Activated naive CD4-positive, alpha-beta T cell treated with anti-CD3 and anti-CD28 coated beads, Interleukin-2, amount 10 ng/mL, durations not matched to agents 7 days and 5 days (primary cell): ENCODE results near the gene IHH.

Source experiments
- CTCF ChIA-PET: fragments of 350-600 bp; sonication (Branson Sonifier 250); formaldehyde crosslinking; loops from one replicate; lab custom pipeline; 2021; ENCODE audit warnings: antibody characterized with exemption; lab: Charles Lee
- DNase-seq: peaks from one replicate; pipeline ENCODE4 v3.0.0-alpha.2; 2020
- H3K27ac Mint-ChIP-seq: one replicate; pipeline ENCODE4 v1.8.0; 2021; ENCODE audit warnings: mild to moderate bottlenecking, moderate library complexity, mixed read lengths
- H3K27me3 Mint-ChIP-seq: one replicate; pipeline ENCODE4 v1.8.0; 2021; ENCODE audit warnings: mild to moderate bottlenecking, mixed read lengths
- H3K36me3 Mint-ChIP-seq: one replicate; pipeline ENCODE4 v1.8.0; 2021; ENCODE audit warnings: mixed read lengths
- H3K4me1 Mint-ChIP-seq: one replicate; pipeline ENCODE4 v1.8.0; 2021; ENCODE audit warnings: mixed read lengths
- H3K4me3 Mint-ChIP-seq: one replicate; pipeline ENCODE4 v1.8.0; 2021; ENCODE audit warnings: mild to moderate bottlenecking, moderate library complexity, mixed read lengths
- H3K9me3 Mint-ChIP-seq: one replicate; pipeline ENCODE4 v1.8.0; 2021; ENCODE audit warnings: mixed read lengths

The IHH gene

DNA sequence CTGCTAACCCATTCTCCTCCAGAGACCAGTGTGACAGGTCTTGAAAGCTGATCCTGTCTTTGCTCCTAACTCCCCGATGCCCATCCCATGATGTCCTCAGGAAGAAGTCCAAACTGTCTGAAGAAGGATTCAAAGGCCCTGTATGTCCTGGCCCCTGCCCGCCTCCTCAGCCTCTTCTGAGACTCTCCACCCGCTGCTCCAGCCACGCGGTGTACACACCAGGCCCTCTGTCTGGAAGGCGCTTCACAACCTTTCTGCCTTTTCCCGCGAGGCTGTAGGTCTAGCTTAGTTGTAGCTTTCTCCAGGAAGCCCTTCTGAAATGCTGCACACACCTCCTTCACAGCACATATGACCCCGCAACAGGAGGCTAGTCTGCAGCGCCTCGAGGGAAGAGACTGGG lies 44.0 kb downstream of the IHH start:
- H3K4me3 Mint-ChIP-seq, result no peak overlapping the region
- no peaks in the 10 kb centered on the region for H3K9me3 Mint-ChIP-seq
- CTCF ChIA-PET, result no interaction called here
- H3K27ac Mint-ChIP-seq, result no peak overlapping the region
- H3K4me1 Mint-ChIP-seq, result no peaks in the 10 kb centered on the region
- H3K27me3 Mint-ChIP-seq, result peaks cover 52% of the 10 kb centered on the region
- no peak for DNase-seq
- no peaks in the 10 kb centered on the region for H3K36me3 Mint-ChIP-seq

DNA sequence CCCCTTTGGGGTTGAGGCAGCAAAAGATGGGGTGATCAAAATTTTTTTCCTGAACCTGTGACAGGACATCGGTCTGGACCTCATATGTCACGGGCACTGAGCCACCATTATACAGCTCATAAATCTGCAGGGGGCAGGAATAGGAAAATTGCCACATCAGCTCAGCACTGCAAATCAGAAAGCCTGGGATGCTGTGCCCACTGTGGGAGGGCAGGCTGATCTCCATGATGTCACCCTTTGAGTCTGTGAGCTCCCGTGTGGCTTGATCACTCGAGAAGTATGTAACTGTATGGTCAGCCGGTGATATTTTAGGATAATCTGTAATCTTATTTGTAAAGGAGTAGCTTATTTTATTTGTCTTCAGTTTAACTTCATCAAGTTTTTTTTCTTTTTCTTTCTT lies 49.8 kb downstream of the IHH start:
- Mint-ChIP-seq H3K27ac (no peak overlapping the region), H3K4me3 (no peak overlapping the region), H3K27me3 (peaks cover 75% of the 10 kb centered on the region), H3K9me3 (no peaks in the 10 kb centered on the region), H3K4me1 (no peaks in the 10 kb centered on the region), H3K36me3 (no peaks in the 10 kb centered on the region)
- no peak for DNase-seq
- CTCF ChIA-PET, result interaction anchor here (0.8 to 3.2 kb wide), 12 partner anchors 9 to 149 kb away, joined by 3 to 11 read pairs (median 4); partner anchors contain the start of gene CFAP65

DNA sequence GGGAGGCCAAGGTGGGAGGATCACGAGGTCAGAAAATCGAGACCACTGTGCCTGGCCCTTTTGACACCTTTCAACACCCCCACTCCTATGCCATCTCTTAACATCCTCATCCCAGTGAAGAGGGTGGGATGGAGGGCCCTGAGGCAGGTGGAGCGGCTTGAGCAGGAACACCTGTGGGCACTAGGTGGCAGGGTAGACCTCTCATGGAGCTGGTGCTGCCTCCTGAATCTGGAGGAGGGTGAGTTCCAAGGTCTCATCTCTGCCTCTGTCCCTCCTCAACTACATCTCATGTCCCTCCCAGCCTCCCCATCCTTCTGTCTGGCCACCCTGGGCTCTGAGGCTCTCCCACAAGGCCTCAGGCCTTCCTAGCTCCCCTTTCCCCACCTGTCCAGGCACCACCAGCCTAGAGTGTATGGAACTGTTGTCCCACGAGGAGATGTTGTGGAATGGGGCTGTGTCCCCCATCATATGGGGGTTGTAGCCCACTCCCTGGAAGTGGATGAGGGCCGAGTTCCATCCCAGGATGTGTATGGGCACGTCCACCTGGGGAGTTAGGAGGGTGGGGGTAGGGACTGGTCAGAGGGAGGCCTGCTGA lies 50.5 kb downstream of the IHH start:
- Mint-ChIP-seq H3K27me3 (peaks cover 81% of the 10 kb centered on the region), H3K36me3 (no peaks in the 10 kb centered on the region), H3K4me1 (no peaks in the 10 kb centered on the region), H3K9me3 (no peaks in the 10 kb centered on the region), H3K4me3 (no peak overlapping the region), H3K27ac (no peak overlapping the region)
- CTCF ChIA-PET, result interaction anchor here (0.6 to 3.2 kb wide), 13 partner anchors 9 to 149 kb away, joined by 3 to 11 read pairs (median 4); partner anchors contain the start of gene CFAP65
- peak; percentile 42 for DNase-seq

GRCh38 chr2:219009294-219009693 lies 51.4 kb downstream of the IHH start:
- no peak for DNase-seq
- no peak overlapping the region for H3K4me3 Mint-ChIP-seq
- H3K27ac Mint-ChIP-seq, result no peak overlapping the region
- H3K27me3 Mint-ChIP-seq, result peaks cover 83% of the 10 kb centered on the region
- no peaks in the 10 kb centered on the region for H3K4me1 Mint-ChIP-seq
- H3K9me3 Mint-ChIP-seq, result no peaks in the 10 kb centered on the region
- CTCF ChIA-PET, result interaction anchor here (0.6 to 2.2 kb wide), 6 partner anchors 15 to 147 kb away, joined by 3 to 11 read pairs (median 4); no protein-coding TSS in a partner anchor
- H3K36me3 Mint-ChIP-seq, result no peaks in the 10 kb centered on the region
